H1 (cell line): ENCODE results near the gene KRT7. TPM values are rescaled to one million over a fixed set of nuclear protein-coding genes. Genes with fewer than 3 reads are reported as not detected.

ENCODE experiments used
- CTCF ChIA-PET: fragments of 300-600 bp; sonication (Branson Sonifier 250); formaldehyde crosslinking; loops from one replicate; lab custom pipeline; 2021; ENCODE audit not compliant: partially characterized antibody; lab: Charles Lee
- POLR2A ChIA-PET: fragments of 300-600 bp; sonication (Branson Sonifier 250); formaldehyde crosslinking; loops from one replicate; lab custom pipeline; 2021; ENCODE audit warnings: inconsistent platforms; ENCODE audit not compliant: partially characterized antibody; lab: Charles Lee
- DNase-seq, 2 experiments: peaks; one replicate each; pipeline versions ENCODE4 v3.0.0 to v3.0.0-alpha.2; 2010 to 2022; ENCODE audit warnings: low spot score in 2 of 2, low read depth in 1 of 2, mixed read lengths in 1 of 2
- FAIRE-seq: peaks from 2 replicates; lab custom pipeline; 2011; peaks lifted over from hg19 to GRCh38; lab: Jason Lieb, UNC
- H2AFZ ChIP-seq: 2 replicates; pipeline ENCODE4 v1.8.1; 2012; ENCODE audit warnings: low read length, inconsistent platforms
- H2AK5ac ChIP-seq: 2 replicates; pipeline ENCODE4 v1.6.1; 2013; ENCODE audit warnings: low read depth, low read length
- H2BK120ac ChIP-seq: replicated peaks from 2 replicates; pipeline ENCODE3; 2013; ENCODE audit warnings: low read depth, low read length, inconsistent platforms
- H2BK12ac ChIP-seq: 2 replicates; pipeline ENCODE4 v1.6.1; 2013; ENCODE audit warnings: low read depth, low read length
- H2BK15ac ChIP-seq: 2 replicates; pipeline ENCODE4 v1.6.1; 2013; ENCODE audit warnings: low read length
- H2BK20ac ChIP-seq: 2 replicates; pipeline ENCODE4 v1.6.1; 2013; ENCODE audit warnings: low read length
- H2BK5ac ChIP-seq: 2 replicates; pipeline ENCODE4 v1.6.1; 2013; ENCODE audit warnings: low read depth, low read length
- H3K14ac ChIP-seq: 2 replicates; pipeline ENCODE4 v1.6.1; 2013; ENCODE audit warnings: inconsistent platforms; ENCODE audit not compliant: insufficient read length
- H3K18ac ChIP-seq: 2 replicates; pipeline ENCODE4 v1.6.1; 2013; ENCODE audit warnings: low read length; ENCODE audit errors: extremely low read depth
- H3K23ac ChIP-seq: 2 replicates; pipeline ENCODE4 v1.6.1; 2013; ENCODE audit warnings: inconsistent platforms; ENCODE audit not compliant: insufficient read length
- H3K23me2 ChIP-seq: 2 replicates; pipeline ENCODE4 v1.6.1; 2013; ENCODE audit warnings: low read depth, low read length
- H3K27ac ChIP-seq: 2 replicates; pipeline ENCODE4 v1.6.1; 2011; ENCODE audit warnings: low read depth, low read length, inconsistent platforms
- H3K27me3 ChIP-seq, 4 experiments: replicated peaks in 1 of 4; 1 replicate in 1 of 4; 2 replicates in 3 of 4; pipeline versions ENCODE4 v1.6.1 to v1.8.1; 2011 to 2013; ENCODE audit warnings: low read length in 3 of 4, mild to moderate bottlenecking in 3 of 4, inconsistent platforms in 2 of 4, mixed read lengths in 2 of 4, moderate library complexity in 1 of 4; ENCODE audit not compliant: control insufficient read depth in 3 of 4, insufficient read depth in 3 of 4; ENCODE audit errors: extremely low read depth in 1 of 4
- H3K36me3 ChIP-seq, 4 experiments: 2 replicates each; pipeline versions ENCODE4 v1.6.1 to v1.8.1; 2011 to 2013; ENCODE audit warnings: mild to moderate bottlenecking in 4 of 4, low read length in 3 of 4, moderate library complexity in 2 of 4, control low read depth in 1 of 4, inconsistent platforms in 1 of 4; ENCODE audit not compliant: insufficient read depth in 4 of 4, control insufficient read depth in 2 of 4
- H3K4ac ChIP-seq: replicated peaks from 2 replicates; pipeline ENCODE3; 2013; ENCODE audit warnings: low read length, low read depth, mixed read lengths, inconsistent platforms; ENCODE audit not compliant: insufficient read length
- H3K4me1 ChIP-seq, 4 experiments: replicated peaks in 1 of 4; 1 replicate in 1 of 4; 2 replicates in 3 of 4; pipeline versions ENCODE4 v1.6.1 to v1.8.1; 2011 to 2013; ENCODE audit warnings: low read length in 3 of 4, inconsistent platforms in 2 of 4, mixed read lengths in 1 of 4; ENCODE audit not compliant: insufficient read depth in 4 of 4, control insufficient read depth in 3 of 4
- H3K4me2 ChIP-seq, 2 experiments: 2 replicates each; pipeline versions ENCODE4 v1.6.1 to v1.8.1; 2011 to 2013; ENCODE audit warnings: low read depth in 2 of 2, low read length in 2 of 2, control low read depth in 1 of 2, inconsistent platforms in 1 of 2, mild to moderate bottlenecking in 1 of 2; ENCODE audit not compliant: insufficient read depth in 1 of 2
- H3K4me3 ChIP-seq, 4 experiments: fragments of 200-600, 300-600 bp in 1 of 4; sonication (generic), shearing (Covaris generic), sonication (Bioruptor Twin) in 1 of 4; 2 replicates each; pipeline versions ENCODE4 v1.5.1 to v1.8.1; 2011 to 2016; ENCODE audit warnings: low read length in 4 of 4, low read depth in 3 of 4, control low read depth in 2 of 4, inconsistent platforms in 2 of 4, mild to moderate bottlenecking in 2 of 4, mixed read lengths in 1 of 4, moderate library complexity in 1 of 4; ENCODE audit not compliant: insufficient read depth in 2 of 4; ENCODE audit errors: extremely low read depth in 1 of 4
- H3K56ac ChIP-seq: replicated peaks from 2 replicates; pipeline ENCODE3; 2013; ENCODE audit warnings: low read depth, mild to moderate bottlenecking, mixed read lengths, low read length, inconsistent platforms; ENCODE audit not compliant: insufficient read length
- H3K79me1 ChIP-seq: 2 replicates; pipeline ENCODE4 v1.6.1; 2013; ENCODE audit warnings: low read depth, low read length, control low read depth
- H3K79me2 ChIP-seq, 2 experiments: 2 replicates each; pipeline versions ENCODE4 v1.6.1 to v1.8.1; 2012 to 2013; ENCODE audit warnings: low read length in 2 of 2, mild to moderate bottlenecking in 2 of 2, inconsistent platforms in 1 of 2; ENCODE audit not compliant: insufficient read depth in 2 of 2, control insufficient read depth in 1 of 2
- H3K9ac ChIP-seq, 4 experiments: replicated peaks in 1 of 4; 1 replicate in 1 of 4; 2 replicates in 3 of 4; pipeline versions ENCODE4 v1.6.1 to v1.8.1; 2011 to 2013; ENCODE audit warnings: low read depth in 3 of 4, low read length in 3 of 4, control low read depth in 2 of 4, mild to moderate bottlenecking in 2 of 4, moderate library complexity in 2 of 4, inconsistent platforms in 1 of 4; ENCODE audit errors: extremely low read depth in 1 of 4
- H3K9me3 ChIP-seq, 2 experiments: 2 replicates each; pipeline versions ENCODE4 v1.6.1 to v1.8.1; 2012 to 2013; ENCODE audit warnings: mild to moderate bottlenecking in 2 of 2, moderate library complexity in 2 of 2, control low read depth in 1 of 2, inconsistent platforms in 1 of 2, low read depth in 1 of 2, low read length in 1 of 2, mixed read lengths in 1 of 2; ENCODE audit not compliant: insufficient read depth in 2 of 2
- H4K20me1 ChIP-seq, 2 experiments: replicated peaks in 1 of 2; 2 replicates each; pipeline versions ENCODE3 to v1.8.1; 2011 to 2013; ENCODE audit warnings: inconsistent platforms in 2 of 2, low read length in 2 of 2, mild to moderate bottlenecking in 1 of 2; ENCODE audit not compliant: insufficient read depth in 2 of 2, control insufficient read depth in 1 of 2
- H4K5ac ChIP-seq: 2 replicates; pipeline ENCODE4 v1.6.1; 2013; ENCODE audit warnings: low read length, low read depth, mixed read lengths, inconsistent platforms; ENCODE audit not compliant: insufficient read length
- H4K8ac ChIP-seq: 2 replicates; pipeline ENCODE4 v1.8.0; 2013; ENCODE audit warnings: mild to moderate bottlenecking, moderate library complexity, low read length, inconsistent platforms; ENCODE audit not compliant: insufficient read depth; ENCODE audit errors: extremely low read depth
- H4K91ac ChIP-seq: replicated peaks from 2 replicates; pipeline ENCODE3; 2013; ENCODE audit warnings: low read length, mixed read lengths, inconsistent platforms; ENCODE audit not compliant: insufficient read length
- ASH2L ChIP-seq: fragments of 200-600, 300-600 bp; sonication (generic); IDR thresholded peaks from one replicate; pipeline ENCODE4 v1.7.1; 2017; ENCODE audit warnings: low read length
- BCL11A ChIP-seq, 2 experiments: IDR thresholded peaks; one replicate each; pipeline ENCODE4 v1.6.1; 2011; ENCODE audit warnings: low read depth in 2 of 2, low read length in 2 of 2, mild to moderate bottlenecking in 2 of 2
- GABPA ChIP-seq: IDR thresholded peaks from 2 replicates; pipeline ENCODE4 v1.6.1; 2011; ENCODE audit warnings: mild to moderate bottlenecking, low read length, moderate library complexity, borderline replicate concordance; ENCODE audit not compliant: insufficient read depth
- GTF2F1 ChIP-seq: IDR thresholded peaks from 2 replicates; pipeline ENCODE4 v1.6.1; 2012; ENCODE audit warnings: low read depth, low read length, improper control_type of control experiment, borderline replicate concordance
- HDAC2 ChIP-seq, 2 experiments: fragments of 300-600 bp in 1 of 2; sonication (generic) in 1 of 2; IDR thresholded peaks; 2 replicates each; pipeline ENCODE4 v1.6.1; 2011 to 2012; ENCODE audit warnings: low read depth in 2 of 2, low read length in 2 of 2, mild to moderate bottlenecking in 2 of 2, moderate library complexity in 2 of 2, borderline replicate concordance in 1 of 2, inconsistent platforms in 1 of 2
- PHF8 ChIP-seq: fragments of 200-600 bp; sonication (generic); conservative IDR thresholded peaks from 2 replicates; pipeline ENCODE4 v1.7.1; 2012; ENCODE audit warnings: low read depth, mild to moderate bottlenecking, inconsistent platforms, low read length, moderate library complexity
- POLR2AphosphoS5 ChIP-seq: IDR thresholded peaks from 2 replicates; pipeline ENCODE4 v1.6.1; 2011; ENCODE audit warnings: low read depth, low read length
- RBBP5 ChIP-seq: IDR thresholded peaks from 2 replicates; pipeline ENCODE4 v1.7.1; 2012; ENCODE audit warnings: low read depth, mild to moderate bottlenecking, inconsistent platforms, low read length, moderate library complexity, borderline replicate concordance
- SIRT6 ChIP-seq: IDR thresholded peaks from one replicate; pipeline ENCODE4 v1.7.1; 2012; ENCODE audit warnings: low read length, inconsistent platforms
- TAF1 ChIP-seq: IDR thresholded peaks from 2 replicates; pipeline ENCODE4 v1.6.1; 2011; ENCODE audit warnings: mild to moderate bottlenecking, low read depth, low read length
- TAF7 ChIP-seq: optimal IDR thresholded peaks from 2 replicates; pipeline ENCODE3; 2011; ENCODE audit warnings: low read depth, mild to moderate bottlenecking, inconsistent platforms, low read length, moderate library complexity, borderline replicate concordance
- ZNF274 ChIP-seq: IDR thresholded peaks from 2 replicates; pipeline ENCODE4 v1.7.0; 2012; ENCODE audit warnings: low read length, borderline replicate concordance; ENCODE audit errors: extremely low read depth
- WGBS, 2 experiments: shearing (Covaris generic) in 1 of 2; methylation state at CpG; one replicate each; pipeline versions ENCODE4 v1.1.6 to v1.1.7; 2013 to 2015; ENCODE audit warnings: low lambda C conversion rate in 2 of 2, mixed read lengths in 2 of 2, inconsistent platforms in 1 of 2, low coverage in 1 of 2, missing lambda C conversion rate in 1 of 2; ENCODE audit not compliant: insufficient replicate concordance in 2 of 2, insufficient coverage in 1 of 2, insufficient read length in 1 of 2; ENCODE audit errors: extremely low coverage in 1 of 2, missing lambda C conversion rate in 1 of 2; 5-methylcytosine and 5-hydroxymethylcytosine counted together
- polyA plus RNA-seq, 7 experiments: library from polyadenylated mRNA; depleted of rRNA in 3 of 7; stranded (reverse) in 5 of 7; unstranded in 2 of 7; fragments of >200 nt in 5 of 7; fragments of 200-250 nt in 2 of 7; gene quantifications; 1 replicate in 5 of 7; 2 replicates in 1 of 7; 4 replicates in 1 of 7; pipeline versions ENCODE4 v1.2.1 to v1.2.3, GENCODE V29; 2011 to 2013; ENCODE audit warnings: missing spikeins in 2 of 7, mixed read lengths in 2 of 7
- total RNA-seq: library from RNA; stranded (reverse); fragmentation: NEBNext Ultra II Directional; extraction: Animal tissue kit (Norgen Biotek cat#: 25700); gene quantifications from 2 replicates; pipeline ENCODE4 v1.2.1, GENCODE V29; 2021

KRT7 gene
- total and polyA plus RNA-seq, 2 of the 8 experiments (the other 6 are each of a cell fraction or from before 2014, with no cell fraction given): 13.2 to 19.0 TPM

DNA sequence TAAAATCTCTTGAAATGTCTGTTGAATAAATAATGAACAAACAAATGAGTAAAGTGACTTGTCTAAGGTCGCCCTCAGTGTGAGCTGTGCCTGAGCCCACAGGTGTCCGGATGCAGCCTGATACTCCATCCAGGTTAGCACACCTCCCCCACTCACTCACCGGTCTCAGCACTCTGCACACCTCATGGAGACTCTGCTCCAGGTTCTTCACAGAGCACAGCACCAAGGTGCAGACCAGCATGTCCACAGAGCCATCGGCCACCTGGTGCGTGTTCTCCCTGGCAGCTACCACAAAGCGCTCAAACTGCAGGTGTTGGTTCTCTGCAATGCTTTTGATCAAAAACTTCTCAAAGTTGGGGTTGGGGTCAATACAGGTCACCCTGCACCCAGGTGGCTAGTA lies 4.1 kb upstream of the KRT7 start:
- Histone ChIP-seq H3K4me2 (no peak overlapping the region), H2AFZ (no peak overlapping the region)
- POLR2A ChIA-PET: no interaction called here

More for the DNA sequence above, 4.1 kb upstream of the KRT7 start:
- Histone ChIP-seq H2AK5ac (no peak overlapping the region), H3K23me2 (peaks cover 8% of the 10 kb centered on the region; the same call in 1 of the 2 replicates), H4K5ac (no peak overlapping the region), H3K4ac (no peak overlapping the region), H3K36me3 (no peaks in the 10 kb centered on the region; a peak in 1 of 8 replicates), H3K79me2 (no peaks in the 10 kb centered on the region), H2BK5ac (no peak overlapping the region), H2BK120ac (no peak overlapping the region), H2BK20ac (no peak overlapping the region), H3K14ac (no peak overlapping the region), H3K27ac (no peak overlapping the region), H2BK15ac (no peak overlapping the region), H3K23ac (no peak overlapping the region), H3K9me3 (no peaks in the 10 kb centered on the region), H3K79me1 (no peaks in the 10 kb centered on the region), H3K4me3 (no peak overlapping the region), H4K91ac (no peak overlapping the region), H3K9ac (no peak overlapping the region), H4K8ac (no peak overlapping the region), H3K27me3 (peaks cover 0 to 33% (median 21%) of the 10 kb centered on the region in 4 experiments; a peak in 6 of 7 replicates), H2BK12ac (no peak overlapping the region), H3K56ac (no peak overlapping the region), H4K20me1 (no peaks in the 10 kb centered on the region), H3K18ac (no peak overlapping the region), H3K4me1 (peaks cover 0 to 21% (median 14%) of the 10 kb centered on the region in 4 experiments; a peak in 6 of 7 replicates)
- WGBS, 2 experiments: 94% methylated on average over 6 of the region's 6 CpGs; no CpG with 5 or more reads in 1 of the 2 experiments
- TF ChIP-seq TAF7: no peak
- TF ChIP-seq ZNF274: no peak
- no peak for TF ChIP-seq PHF8
- TF ChIP-seq RBBP5: no peak
- no peak for TF ChIP-seq BCL11A (IDR thresholded peaks at IDR 0.05; ENCODE audit: low read depth in 2 of 2, low read length in 2 of 2)
- TF ChIP-seq HDAC2 (IDR thresholded peaks at IDR 0.05; ENCODE audit: borderline replicate concordance in 1 of 2, low read depth in 2 of 2, low read length in 2 of 2): no peak
- TF ChIP-seq GTF2F1: no peak
- TF ChIP-seq SIRT6: no peak
- TF ChIP-seq ASH2L: no peak
- TF ChIP-seq POLR2AphosphoS5: no peak
- TF ChIP-seq TAF1: no peak
- TF ChIP-seq GABPA: no peak
- FAIRE-seq: no peak
- DNase-seq: no peak
- CTCF ChIA-PET: interaction anchor here (1.2 to 17.6 kb wide), 11 partner anchors 8 to 89 kb away, joined by 3 to 151 read pairs (median 6); no protein-coding TSS in a partner anchor
